Measurements from ENCODE around the gene UBA6.

DNA sequence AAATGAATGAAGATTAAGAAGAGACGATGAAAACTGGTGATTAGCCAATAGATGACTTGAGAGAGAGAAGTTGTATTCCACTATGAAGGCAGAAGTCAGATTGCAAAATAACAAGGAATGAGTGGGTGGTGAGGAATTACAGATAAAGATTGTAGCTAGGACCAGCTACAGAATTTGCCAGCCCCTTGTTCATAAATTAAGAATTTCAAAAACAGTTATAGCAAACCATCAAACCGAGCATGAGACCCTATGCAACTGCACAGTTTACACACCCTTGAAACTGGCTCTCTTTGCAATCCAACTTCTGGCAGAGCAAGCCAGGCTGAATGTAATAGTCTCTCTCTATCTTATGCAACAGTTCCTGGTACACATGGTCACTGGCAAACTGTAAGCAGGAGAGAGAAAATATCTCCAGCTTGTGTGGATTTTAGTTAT lies 107.2 kb downstream of the UBA6 start:
- TF ChIP-seq, protein P1, sequence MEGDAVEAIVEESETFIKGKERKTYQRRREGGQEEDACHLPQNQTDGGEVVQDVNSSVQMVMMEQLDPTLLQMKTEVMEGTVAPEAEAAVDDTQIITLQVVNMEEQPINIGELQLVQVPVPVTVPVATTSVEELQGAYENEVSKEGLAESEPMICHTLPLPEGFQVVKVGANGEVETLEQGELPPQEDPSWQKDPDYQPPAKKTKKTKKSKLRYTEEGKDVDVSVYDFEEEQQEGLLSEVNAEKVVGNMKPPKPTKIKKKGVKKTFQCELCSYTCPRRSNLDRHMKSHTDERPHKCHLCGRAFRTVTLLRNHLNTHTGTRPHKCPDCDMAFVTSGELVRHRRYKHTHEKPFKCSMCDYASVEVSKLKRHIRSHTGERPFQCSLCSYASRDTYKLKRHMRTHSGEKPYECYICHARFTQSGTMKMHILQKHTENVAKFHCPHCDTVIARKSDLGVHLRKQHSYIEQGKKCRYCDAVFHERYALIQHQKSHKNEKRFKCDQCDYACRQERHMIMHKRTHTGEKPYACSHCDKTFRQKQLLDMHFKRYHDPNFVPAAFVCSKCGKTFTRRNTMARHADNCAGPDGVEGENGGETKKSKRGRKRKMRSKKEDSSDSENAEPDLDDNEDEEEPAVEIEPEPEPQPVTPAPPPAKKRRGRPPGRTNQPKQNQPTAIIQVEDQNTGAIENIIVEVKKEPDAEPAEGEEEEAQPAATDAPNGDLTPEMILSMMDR (IDR thresholded peaks at IDR 0.05): no peak
- no peak for TF ChIP-seq POLR2AphosphoS5 (IDR thresholded peaks at IDR 0.05)
